ENCODE data around the gene MIB2.
A peak's percentile ranks its signal among the peaks of the same experiment; 100 is the strongest.
"Not testable (repeated sequence)": the region's sequence is repeated elsewhere in the genome, so short reads cannot be mapped to it uniquely, and the experiment has no call there.

Gene MIB2

DNA sequence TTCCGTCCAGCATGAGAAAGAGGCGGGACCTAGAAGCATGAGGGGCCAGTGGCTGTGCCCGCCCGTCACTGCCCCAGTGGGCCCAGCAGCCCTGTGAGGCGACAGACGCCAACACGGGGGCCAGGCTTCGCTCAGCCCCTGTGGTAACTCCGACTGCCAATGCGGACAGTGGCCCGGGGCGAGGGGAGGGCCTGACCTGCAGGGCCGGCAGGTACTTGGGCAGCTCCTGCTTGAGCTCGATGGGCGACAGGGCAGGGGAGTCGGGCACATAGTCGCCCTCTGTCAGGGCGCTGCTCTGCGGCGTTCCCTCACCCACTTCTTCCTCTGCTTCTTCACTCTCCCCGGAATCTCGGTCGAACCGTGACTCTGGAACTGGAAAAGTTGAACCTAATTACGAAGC lies 24.8 kb downstream of the MIB2 start:
- H3K36me3 Mint-ChIP-seq, H3K9me3 Mint-ChIP-seq, H3K4me1 Mint-ChIP-seq, ATAC-seq, H3K4me3 Mint-ChIP-seq, H3K27ac Mint-ChIP-seq, H3K27me3 Mint-ChIP-seq: not testable (repeated sequence)

DNA sequence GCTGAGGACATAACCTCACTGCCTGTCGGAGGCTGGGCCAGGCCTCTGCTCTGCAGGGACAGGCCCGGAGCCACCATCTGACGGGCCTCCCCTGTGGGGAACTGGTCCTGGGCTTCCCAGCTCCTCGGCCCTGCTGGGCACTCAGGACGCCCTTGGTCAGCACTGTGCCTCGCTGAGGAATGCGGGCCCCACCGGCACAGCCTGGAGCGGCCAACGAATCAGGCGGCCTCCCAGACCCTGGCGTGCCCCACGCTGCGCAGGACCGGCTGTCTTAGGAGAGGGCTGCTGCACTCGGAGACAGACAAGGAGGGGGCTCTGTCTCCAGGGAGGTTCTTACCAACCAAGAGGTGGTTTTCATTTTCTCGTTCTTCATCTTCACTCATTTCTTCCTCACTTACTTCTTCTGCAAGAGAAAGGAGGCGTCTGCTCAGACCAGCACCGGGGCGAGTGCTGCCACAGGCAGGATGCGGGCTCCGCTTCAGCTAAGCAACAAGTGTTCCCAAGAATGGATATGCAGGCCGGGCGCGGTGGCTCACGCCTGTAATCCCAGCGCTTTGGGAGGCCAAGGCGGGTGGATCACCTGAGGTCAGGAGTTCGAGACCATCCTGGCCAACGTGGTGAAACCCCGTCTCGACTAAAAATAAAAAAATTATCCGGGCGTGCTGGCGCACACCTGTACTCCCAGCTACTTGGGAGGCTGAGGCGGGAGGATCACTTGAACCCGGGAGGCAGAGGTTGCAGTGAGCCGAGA lies 25.6 kb downstream of the MIB2 start:
- not testable (repeated sequence) for H3K27me3 Mint-ChIP-seq, H3K27ac Mint-ChIP-seq, ATAC-seq, H3K4me3 Mint-ChIP-seq, H3K36me3 Mint-ChIP-seq, H3K9me3 Mint-ChIP-seq, H3K4me1 Mint-ChIP-seq

DNA sequence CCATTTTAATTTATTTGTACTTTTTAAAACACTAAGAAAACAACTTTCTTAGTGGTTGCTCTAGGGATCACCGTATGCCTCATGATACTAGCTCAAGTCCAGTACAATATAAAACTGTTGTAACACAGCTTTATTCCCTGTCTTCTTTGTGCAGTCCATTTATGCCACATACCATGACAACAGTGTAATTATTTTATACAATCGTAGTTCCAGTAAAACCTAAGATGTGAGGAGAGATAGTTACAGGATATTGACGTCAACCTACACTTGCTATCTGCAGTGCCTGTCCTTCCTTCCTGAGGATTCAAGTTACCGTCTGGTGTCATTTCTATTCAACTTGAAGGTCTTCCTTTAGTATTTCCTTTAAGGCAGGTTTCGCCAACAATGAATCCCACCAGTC lies 31.0 kb downstream of the MIB2 start:
- H3K36me3 Mint-ChIP-seq, result peaks cover 43% of the 10 kb centered on the region
- not testable (repeated sequence) for H3K9me3 Mint-ChIP-seq, ATAC-seq, H3K4me3 Mint-ChIP-seq, H3K27ac Mint-ChIP-seq, H3K4me1 Mint-ChIP-seq, H3K27me3 Mint-ChIP-seq

DNA sequence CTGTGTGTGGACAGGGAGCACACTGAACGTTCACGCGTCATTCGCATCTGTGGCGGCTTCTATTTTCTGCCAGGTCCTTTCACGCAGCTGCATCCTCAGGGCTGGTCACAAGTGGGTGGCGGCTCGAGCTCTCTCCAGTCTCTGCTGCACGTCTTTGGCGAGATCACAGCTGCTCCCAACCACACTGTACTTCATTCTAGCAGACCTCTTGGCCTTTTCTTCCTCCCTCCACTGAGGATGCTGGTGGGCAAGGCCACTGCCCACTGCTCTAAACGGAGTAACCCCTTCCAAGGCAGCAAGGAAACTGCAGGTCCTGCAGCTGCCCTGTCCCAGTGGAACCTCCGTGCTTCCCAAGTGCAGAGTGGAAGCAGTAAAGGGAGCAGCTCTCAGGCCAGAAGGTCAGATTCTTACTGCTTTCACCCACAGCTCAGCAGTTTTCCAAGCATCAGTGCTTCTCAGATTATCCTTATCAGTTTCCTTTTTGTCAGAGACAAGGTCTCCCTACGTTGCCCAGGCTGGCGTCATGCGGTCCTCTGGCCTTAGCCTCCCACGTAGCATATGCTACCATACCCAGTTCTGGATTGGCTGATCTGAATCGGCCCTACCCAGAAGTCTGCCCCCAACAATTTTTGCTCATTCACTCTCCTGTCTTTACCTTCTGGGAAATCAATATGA lies 32.4 kb downstream of the MIB2 start:
- ATAC-seq, H3K4me3 Mint-ChIP-seq, H3K27ac Mint-ChIP-seq, H3K4me1 Mint-ChIP-seq, H3K27me3 Mint-ChIP-seq, H3K9me3 Mint-ChIP-seq: not testable (repeated sequence)
- H3K36me3 Mint-ChIP-seq, result peaks cover 57% of the 10 kb centered on the region

DNA sequence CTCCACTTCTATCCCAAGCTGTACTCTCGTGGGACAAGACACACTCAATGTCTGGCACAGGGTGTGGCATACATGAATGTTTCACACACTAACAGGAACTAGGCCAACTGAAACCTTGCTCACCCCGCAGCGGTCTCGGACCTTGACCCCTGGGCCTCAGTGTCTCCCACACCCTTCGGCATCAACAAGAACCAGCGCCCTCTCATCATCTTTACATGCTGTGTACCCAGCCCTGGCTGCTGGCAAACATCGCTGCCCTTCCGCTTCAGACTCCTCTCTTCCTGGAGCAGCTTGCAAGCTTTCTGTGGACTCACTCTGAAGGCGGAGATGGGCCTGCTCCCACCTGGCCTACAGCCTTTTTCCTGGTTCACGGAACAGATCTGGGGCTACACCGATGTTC lies 33.0 kb downstream of the MIB2 start:
- not testable (repeated sequence) for H3K4me3 Mint-ChIP-seq

DNA sequence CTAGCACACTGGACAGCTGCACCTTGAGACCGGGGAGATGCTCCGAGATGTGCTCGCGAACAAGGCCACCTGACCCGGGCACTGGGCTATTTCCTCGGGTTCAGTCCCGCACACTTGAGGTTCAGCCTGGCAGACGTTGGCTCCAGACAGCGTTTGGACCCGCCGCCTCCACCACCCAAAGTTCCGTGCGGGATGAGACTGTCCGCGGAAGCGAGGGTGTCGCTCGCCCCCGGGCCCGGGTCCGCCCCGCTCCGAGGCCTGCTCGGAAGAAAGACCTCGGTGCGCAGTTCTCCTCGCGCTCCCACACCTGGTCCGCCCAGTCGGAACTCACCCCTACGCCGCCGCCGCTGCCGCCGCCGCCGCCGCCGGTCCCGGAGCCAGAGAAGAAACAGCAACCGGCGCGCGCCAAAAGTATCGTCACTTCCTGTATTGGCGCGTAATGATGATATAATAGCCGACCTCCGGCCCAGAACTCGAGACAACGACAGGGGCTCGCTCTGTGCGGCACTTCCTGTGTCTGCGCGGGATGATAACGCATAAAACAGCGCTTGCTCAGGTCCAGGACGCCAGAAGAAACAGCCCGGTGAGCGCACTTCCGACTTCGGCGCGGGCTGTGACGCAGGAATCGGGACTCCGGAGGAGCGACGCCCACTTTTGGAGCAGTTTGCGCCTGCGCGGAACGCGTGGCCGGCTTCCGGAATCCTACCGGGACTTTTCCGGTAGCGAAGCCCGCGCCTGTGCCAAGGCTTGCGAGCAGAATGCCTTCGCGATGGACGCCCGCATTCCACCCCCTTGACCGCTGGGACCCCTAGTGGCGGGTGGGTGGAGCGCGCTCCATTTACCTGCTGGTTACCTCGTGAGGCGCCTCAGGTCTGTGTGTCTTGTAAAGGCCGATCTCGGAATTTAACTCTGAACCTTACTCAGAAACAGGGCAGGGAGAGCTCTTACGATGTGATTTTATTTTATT lies 43.6 kb downstream of the MIB2 start, which contains the start of gene CDK11B:
CDK11B (minus strand) TSS at position 422 of the 967 bp plus-strand sequence. CDS start 1,519 bp downstream, outside the sequence.
- H3K4me1 Mint-ChIP-seq, H3K27me3 Mint-ChIP-seq, H3K9me3 Mint-ChIP-seq, H3K36me3 Mint-ChIP-seq: not testable (repeated sequence)
- ATAC-seq, result peak; percentile 95
- Mint-ChIP-seq H3K4me3 (peak within 1 kb of the TSS; percentile 92), H3K27ac (peak within 1 kb of the TSS; percentile 99)

More for the DNA sequence above, 33.0 kb downstream of the MIB2 start:
- not testable (repeated sequence) for ATAC-seq, H3K27me3 Mint-ChIP-seq, H3K4me1 Mint-ChIP-seq, H3K27ac Mint-ChIP-seq, H3K9me3 Mint-ChIP-seq
- H3K36me3 Mint-ChIP-seq, result peaks cover 60% of the 10 kb centered on the region

DNA sequence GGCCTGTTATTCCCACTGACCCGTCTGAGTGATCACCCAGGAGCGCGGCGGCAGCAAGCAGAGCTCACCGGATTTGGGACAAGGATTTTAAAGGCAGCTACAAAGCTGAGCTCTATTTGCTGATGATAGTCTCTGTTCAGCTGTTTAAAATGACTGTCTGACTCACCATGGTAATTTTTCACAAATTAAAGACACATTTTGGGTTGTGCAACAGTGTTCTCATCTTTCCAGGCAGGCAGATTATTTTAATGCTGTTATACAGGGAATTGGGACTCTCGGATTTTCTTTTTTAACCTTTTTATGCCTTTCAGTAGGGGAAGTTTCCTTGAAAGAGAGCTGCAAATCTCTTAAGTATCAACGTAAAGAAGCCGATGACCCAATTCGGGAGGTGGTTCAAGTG lies 47.1 kb downstream of the MIB2 start:
- ATAC-seq, H3K27me3 Mint-ChIP-seq, H3K36me3 Mint-ChIP-seq, H3K9me3 Mint-ChIP-seq, H3K4me1 Mint-ChIP-seq, H3K4me3 Mint-ChIP-seq, H3K27ac Mint-ChIP-seq: not testable (repeated sequence)

DNA sequence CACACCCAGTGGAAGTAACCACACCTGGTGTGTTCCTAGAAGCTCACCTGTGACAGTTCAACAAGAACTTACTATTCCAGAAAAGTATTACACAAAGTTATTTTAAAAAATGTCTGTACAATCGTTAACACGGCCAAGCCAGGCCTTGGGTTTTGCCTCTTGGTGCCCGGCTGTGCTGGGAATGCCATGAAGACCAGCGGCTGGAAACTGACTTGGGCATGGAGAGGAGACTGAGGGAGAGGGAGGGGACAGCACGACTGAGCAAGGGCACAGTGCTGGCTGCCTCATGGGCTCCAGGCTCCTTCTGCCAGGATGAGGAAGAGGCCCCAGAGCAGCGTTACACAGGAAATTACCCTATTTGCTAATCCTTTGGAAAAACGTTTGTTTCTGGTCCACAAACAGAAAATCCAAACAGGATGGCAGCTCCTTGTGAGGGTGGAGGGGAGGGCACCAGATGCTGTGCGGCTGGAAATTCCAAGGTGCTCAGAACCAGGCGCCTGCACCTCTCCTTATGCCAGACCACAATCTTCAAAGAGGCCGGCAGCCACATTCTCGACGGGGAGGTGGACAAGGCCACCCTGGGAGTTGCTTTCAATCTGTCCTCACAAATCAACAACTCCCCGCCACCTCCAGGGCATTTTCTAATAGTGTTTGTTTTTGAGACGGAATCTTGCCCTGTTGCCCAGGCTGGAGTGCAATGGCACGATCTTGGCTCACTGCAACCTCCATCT lies 47.7 kb downstream of the MIB2 start:
- not testable (repeated sequence) for H3K27ac Mint-ChIP-seq, H3K4me3 Mint-ChIP-seq, H3K27me3 Mint-ChIP-seq, ATAC-seq, H3K4me1 Mint-ChIP-seq, H3K9me3 Mint-ChIP-seq, H3K36me3 Mint-ChIP-seq

DNA sequence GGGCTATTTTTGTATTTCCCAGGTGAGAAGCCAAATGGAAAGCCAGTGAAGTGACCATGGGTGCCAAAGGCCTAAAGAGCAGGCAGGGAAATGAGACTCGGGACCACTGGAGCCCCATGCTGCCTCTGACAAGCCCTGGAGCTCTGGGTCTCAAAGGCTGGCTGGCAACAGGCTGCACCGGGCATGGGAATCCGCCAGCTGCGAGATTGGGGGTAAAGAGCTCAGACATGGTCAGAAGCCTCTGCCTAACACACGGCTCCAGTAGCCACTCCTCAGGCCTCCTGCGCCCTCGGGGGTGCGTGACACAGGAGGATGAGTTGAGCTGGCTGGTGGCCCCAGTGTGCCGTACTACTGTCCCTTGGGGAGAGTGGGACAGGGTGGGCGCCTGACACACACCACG lies 49.0 kb downstream of the MIB2 start:
- H3K27ac Mint-ChIP-seq, H3K4me1 Mint-ChIP-seq, H3K27me3 Mint-ChIP-seq, H3K4me3 Mint-ChIP-seq, ATAC-seq, H3K36me3 Mint-ChIP-seq, H3K9me3 Mint-ChIP-seq: not testable (repeated sequence)

DNA sequence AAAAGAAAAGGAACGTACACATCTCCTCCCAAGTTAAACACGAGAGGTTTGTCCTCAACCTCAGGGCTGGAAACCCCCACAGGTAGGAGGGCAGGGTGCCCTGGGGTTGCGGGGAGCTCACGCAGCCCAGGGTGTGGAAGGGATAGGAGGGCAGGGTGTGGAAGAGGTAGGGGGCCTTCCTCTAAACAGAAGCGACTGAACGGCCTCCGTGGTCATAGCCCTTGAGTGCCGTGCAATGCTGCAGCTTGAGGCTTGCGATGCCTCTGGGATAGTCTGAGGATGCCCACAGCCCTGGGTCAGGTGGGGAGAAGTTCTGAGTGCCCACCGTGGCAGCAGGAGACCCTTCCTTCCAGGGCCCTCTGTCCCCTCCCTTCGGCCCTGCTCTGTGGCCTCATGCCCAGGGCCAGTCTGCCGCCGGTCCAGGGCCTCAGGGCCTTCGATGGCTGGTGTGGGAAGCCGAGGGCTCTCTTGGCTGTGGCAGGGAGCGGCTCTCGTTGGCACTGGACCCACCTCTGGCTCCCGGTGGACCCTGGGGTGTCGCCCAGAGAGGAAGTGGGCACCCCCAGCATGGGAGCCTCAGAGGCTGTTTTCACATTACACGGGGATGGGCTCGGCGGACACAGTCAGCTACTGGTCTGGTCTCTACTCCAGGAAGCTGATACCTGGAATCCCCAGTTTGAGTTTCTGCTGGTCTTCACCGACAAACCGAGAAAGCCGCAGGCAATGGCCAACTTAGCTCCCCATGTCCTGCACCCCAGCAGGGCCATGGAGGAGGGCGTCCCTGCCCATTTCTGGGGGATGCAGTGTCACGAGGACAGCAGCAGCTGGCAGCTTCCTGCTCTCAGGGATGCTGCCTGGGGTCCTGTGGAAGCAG lies 49.9 kb downstream of the MIB2 start:
- ATAC-seq, result no peak
- no peaks in the 10 kb centered on the region for H3K4me1 Mint-ChIP-seq

DNA sequence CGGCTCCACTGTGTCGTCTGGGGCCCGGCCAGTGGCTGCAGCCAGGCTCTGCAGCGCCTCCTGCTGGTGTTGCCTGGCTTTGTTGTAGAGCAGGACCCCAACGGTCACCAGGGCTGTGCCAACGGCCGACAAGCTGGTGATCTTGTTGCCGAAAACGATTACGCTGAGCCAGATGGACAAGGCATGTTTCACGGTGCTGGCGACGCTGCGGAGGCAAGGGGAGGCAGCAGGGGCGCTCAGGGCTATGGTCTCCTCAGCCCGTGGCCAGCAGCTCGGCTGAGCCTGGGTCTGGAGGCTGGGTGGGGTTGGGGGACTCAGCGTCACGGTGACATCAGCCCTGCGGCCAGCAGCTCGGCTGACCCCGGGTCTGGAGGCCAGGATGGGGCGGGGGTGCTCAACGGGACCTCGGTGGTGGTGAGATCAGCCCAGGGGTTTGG lies 50.5 kb downstream of the MIB2 start:
- Mint-ChIP-seq H3K27ac (no peak overlapping the region), H3K4me1 (no peaks in the 10 kb centered on the region), H3K27me3 (no peaks in the 10 kb centered on the region), H3K36me3 (peaks cover 9% of the 10 kb centered on the region), H3K4me3 (no peak overlapping the region), H3K9me3 (no peaks in the 10 kb centered on the region)
- ATAC-seq, result no peak

More for the DNA sequence above, 49.9 kb downstream of the MIB2 start:
- Mint-ChIP-seq H3K4me3 (no peak overlapping the region), H3K27ac (no peak overlapping the region), H3K9me3 (no peaks in the 10 kb centered on the region), H3K27me3 (no peaks in the 10 kb centered on the region), H3K36me3 (peaks cover 9% of the 10 kb centered on the region)

DNA sequence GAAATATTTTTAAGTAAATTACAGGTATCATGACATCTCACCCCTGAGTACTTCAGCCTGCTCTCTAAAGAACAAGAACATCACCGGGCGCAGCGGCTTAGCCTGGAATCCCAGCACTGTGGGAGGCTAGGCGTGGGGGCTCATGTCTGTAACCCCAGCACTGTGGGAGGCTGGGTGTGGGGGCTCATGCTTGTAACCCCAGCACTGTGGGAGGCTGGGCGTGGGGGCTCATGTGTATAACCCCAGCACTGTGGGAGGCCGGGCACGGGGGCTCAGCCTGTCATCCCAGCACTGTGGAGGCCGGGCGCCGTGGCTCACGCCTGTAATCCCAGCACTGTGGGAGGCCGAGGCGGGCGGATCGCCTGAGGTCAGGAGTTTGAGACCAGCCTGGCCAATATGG lies 51.2 kb downstream of the MIB2 start:
- H3K9me3 Mint-ChIP-seq, result no peaks in the 10 kb centered on the region
- H3K27me3 Mint-ChIP-seq, result no peaks in the 10 kb centered on the region
- no peak overlapping the region for H3K27ac Mint-ChIP-seq
- H3K4me3 Mint-ChIP-seq, result no peak overlapping the region
- H3K4me1 Mint-ChIP-seq, result no peaks in the 10 kb centered on the region
- H3K36me3 Mint-ChIP-seq, result peaks cover 13% of the 10 kb centered on the region
- no peak for ATAC-seq

DNA sequence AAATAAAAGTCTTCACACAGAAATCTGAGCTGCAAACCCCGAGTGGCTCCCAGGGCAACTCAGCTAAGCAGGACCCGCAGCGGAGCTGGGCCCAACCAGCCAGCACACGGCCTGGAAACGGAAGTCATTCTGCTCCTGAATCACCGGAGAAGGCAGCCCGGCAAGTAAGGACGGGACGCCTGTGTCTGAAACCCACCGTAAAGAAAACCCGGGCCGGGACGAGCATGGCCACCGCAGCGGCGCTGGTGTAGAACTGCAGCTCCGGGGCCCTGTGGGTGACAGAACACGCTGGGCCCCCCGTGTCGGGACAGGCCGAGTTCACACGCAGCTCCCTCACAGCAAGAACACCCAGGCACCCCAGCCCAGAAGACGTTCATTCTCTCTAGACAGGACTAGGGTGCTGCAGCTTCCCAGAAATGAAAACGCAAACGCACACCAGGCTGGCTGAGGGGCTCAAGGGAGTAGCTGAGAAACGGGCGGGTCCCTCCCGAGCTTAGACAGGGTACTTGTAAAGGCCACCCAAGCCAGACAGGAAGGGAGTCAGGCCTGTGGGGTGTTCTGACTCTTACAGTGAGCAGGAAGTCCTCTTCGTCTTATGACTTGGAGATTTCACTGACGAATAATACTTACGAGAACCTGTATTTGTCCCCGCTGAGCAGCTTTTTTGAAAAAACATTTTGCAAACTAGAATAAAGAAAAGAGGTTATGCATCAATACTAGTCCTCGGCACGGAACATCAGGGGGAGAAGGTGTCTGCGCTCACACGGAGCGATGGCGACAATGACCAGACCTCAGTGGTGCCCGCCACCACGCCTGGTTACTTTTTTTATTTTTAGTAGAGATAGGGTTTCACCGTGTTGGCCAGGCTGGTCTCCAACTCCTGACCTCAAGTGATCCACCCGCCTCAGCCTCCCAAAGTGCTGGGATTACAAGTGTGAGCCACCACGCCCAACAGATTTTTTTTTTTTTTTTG lies 54.5 kb downstream of the MIB2 start:
- Mint-ChIP-seq H3K27me3 (no peaks in the 10 kb centered on the region), H3K4me1 (peaks cover 8% of the 10 kb centered on the region), H3K9me3 (no peaks in the 10 kb centered on the region), H3K27ac (no peak overlapping the region), H3K4me3 (no peak overlapping the region), H3K36me3 (peaks cover 19% of the 10 kb centered on the region)
- no peak for ATAC-seq
